Activated T-helper 1 cell treated with Interleukin-2 at 50 U/mL for 16 hours (primary cell): ENCODE measurements around the gene VRK2.
"Not testable (repeated sequence)": the region's sequence is repeated elsewhere in the genome, so short reads cannot be mapped to it uniquely, and the experiment has no call there.

Source experiments
- DNase-seq: peaks from one replicate; pipeline ENCODE4 v3.0.0-alpha.2; 2020; ENCODE audit warnings: low read depth

VRK2 gene

GRCh38 chr2:58107803-58108710 lies 61.5 kb downstream of the VRK2 start:
- DNase-seq = no peak

GRCh38 chr2:58109481-58109880 lies 62.9 kb downstream of the VRK2 start:
- no peak for DNase-seq

- DNase-seq = no peak
These were observed 64.2 kb downstream of the VRK2 start for GRCh38 chr2:58110765-58111164.

DNA sequence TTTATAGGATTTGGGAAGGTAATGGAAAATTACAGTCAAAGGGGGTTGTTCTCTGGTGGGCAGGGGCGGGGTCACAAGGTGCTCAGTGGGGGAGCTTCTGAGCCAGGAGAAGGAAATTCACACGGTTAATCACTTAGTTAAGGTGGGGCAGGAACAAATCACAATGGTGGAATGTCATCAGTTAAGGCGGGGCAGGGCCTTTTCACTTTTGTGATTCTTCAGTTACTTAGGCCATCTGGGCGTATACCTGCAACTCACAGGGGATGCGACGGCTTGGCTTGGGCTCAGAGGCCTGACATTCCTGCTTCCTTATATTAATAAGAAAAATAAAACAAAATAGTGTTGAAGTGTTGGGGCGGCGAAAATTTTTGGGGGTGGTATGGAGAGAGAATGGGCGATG lies 67.0 kb downstream of the VRK2 start:
- not testable (repeated sequence) for DNase-seq

DNA sequence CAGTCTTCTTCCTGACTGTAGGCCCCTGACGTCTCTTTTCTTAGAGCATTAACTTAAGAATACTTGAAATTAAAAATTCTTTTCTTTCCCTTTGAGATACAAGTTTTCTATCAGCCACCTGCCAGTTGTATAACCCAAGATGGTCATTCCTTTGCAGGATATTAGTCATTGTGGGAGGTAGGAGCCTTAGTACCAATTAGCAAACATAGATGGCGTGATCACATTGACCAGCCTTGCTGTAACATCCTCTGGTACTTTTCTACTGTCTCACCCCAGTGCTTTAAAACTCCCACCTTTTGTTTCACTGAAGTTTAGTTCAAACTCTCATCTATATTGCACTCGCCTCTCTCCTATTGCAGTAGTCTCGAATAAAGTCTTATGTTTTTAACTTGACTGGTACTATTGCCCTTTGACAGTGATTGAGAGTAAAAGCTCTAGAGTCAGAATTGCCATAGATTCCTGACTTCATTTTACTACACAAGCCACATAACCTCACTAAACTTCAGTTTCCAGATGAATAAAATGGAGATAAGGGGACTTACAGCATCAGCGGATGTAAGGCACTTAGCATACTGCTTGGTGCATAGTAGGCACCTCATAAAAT lies 74.1 kb downstream of the VRK2 start:
- no peak for DNase-seq

GRCh38 chr2:58122040-58122439 lies 75.4 kb downstream of the VRK2 start:
- DNase-seq = no peak

DNA sequence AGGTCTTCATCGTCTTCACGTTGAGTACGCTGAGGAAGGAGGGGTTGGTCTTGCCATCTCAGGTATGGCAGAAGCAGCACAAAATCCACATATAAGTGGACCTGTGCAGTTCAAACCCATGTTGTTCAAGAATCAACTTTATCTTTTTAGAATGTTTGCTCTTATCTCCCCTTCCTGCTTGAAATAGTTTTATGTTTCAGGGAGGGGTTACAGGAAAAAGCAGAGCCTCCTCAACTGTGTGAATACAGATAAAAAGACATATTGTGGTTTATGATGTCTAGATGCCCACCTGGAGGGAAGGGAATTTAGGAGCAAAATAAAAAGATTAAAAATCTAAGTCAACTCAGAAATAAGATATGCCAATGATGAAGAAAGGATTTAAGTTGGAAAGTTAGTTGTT lies 75.9 kb downstream of the VRK2 start:
- DNase-seq = no peak

GRCh38 chr2:58127111-58127510 lies 80.5 kb downstream of the VRK2 start:
- DNase-seq = no peak

- no peak for DNase-seq
These were observed 83.6 kb downstream of the VRK2 start for GRCh38 chr2:58130238-58130637.

GRCh38 chr2:58131191-58132011 lies 84.8 kb downstream of the VRK2 start:
- no peak for DNase-seq

- no peak for DNase-seq
These were observed 86.8 kb downstream of the VRK2 start for GRCh38 chr2:58133395-58133794.

GRCh38 chr2:58135861-58136260 lies 89.3 kb downstream of the VRK2 start:
- DNase-seq = no peak

GRCh38 chr2:58137221-58137620 lies 90.6 kb downstream of the VRK2 start:
- DNase-seq = no peak

GRCh38 chr2:58137856-58138255 lies 91.2 kb downstream of the VRK2 start:
- no peak for DNase-seq

GRCh38 chr2:58138396-58139030 lies 91.9 kb downstream of the VRK2 start:
- DNase-seq = no peak

- no peak for DNase-seq
These were observed 94.0 kb downstream of the VRK2 start for GRCh38 chr2:58140508-58141072.

DNA sequence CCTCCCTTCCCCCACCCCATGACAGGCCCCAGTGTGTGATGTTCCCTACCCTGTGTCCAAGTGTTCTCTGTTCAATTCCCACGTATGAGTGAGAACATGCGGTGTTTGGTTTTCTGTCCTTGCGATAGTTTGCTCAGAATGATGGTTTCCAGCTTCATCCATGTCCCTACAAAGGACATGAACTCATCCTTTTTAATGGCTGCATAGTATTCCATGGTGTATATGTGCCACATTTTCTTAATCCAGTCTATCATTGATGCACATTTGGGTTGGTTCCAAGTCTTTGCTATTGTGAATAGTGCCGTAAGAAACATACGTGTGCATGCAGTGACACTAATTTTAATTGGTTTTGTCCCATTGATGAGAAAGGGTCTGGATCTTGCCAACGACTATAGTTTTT lies 99.2 kb downstream of the VRK2 start:
- DNase-seq = not testable (repeated sequence)

DNA sequence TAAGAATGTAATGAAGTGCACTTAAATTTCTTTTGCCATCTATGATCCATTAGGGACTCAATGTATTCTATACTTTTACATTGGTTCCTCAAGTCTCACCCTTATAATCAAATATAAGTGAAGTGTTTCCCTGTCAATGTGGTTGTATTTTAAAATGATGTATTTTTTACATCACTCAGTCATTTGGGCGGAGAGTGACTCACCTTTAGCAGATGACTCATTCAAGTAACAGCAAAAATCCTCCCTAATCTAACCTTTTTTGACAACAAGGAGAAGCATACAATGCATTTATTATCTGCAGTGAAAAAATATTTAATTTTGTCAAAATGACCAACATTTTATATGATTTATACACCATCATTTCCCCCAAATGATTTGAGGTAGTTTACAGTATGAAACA lies 100.1 kb downstream of the VRK2 start:
- DNase-seq = no peak

- no peak for DNase-seq
These were observed 108.7 kb downstream of the VRK2 start for GRCh38 chr2:58155160-58155778.

DNA sequence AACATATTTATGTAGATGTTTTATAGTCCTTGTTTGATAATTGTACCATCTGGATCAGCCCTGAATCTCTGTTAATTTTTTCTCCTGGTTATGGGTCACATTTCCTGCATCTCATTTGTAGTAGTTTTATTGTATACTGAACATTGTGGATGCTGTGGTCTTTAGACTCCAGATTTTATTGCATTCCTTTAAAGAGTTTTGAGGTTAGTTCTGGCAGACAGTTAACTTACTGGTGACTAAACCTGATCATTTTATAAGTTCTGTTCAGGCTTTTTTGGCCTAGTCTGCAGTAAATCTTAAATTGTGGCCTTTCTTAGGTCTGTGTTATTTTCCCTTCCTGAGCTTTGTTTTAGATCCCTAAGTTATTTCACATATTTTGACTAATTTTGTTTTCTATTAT lies 110.2 kb downstream of the VRK2 start:
- DNase-seq = no peak

- no peak for DNase-seq
These were observed 111.1 kb downstream of the VRK2 start for GRCh38 chr2:58157754-58158153.
